Stimulated activated CD4-positive, alpha-beta T cell treated with anti-CD3 and anti-CD28 coated beads, Interleukin-12 subunit alpha, Interleukin-12 subunit beta, amount 100 ng/mL, for 4 hours (primary cell): Measurements from ENCODE around the gene ATP8A1.

Experiments
- DNase-seq: peaks from one replicate; pipeline ENCODE4 v3.0.0-alpha.2; 2020

Gene ATP8A1

DNA sequence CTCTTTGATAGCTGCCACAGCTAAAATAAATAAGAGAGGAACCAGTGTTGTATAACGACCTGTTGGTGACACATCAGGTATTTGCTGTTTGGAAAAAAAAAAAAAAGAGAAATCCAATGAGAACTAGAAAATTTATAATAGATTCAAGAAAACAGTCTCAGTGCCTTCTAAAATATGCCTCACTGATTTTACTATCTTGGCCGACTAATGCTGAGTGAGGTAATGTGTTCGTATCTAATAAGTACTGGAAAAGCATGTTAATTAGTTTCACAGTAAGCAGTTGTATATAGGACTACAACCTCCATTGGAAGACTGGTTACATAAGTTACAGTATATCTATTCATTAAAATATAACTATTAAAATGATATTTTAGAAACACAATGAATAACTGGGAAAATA lies 32.4 kb downstream of the ATP8A1 start:
- DNase-seq = no peak

DNA sequence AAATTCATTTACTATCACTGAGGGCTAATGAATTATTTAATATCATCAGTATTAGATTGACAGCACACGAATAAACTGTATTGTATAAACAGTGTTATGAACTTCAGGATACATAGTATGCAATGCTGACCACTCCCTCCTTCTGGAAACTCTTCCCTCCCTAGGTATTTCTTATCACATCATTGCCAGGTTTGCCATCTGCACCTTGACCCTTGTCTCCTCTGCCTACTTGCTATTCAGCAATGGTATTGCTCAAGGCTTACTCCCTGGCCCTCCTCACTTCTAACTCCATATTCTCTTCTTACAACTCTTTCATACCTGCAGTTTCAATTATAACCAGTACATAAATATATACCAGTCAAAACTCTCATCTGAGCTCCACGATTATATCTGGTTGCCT lies 38.9 kb downstream of the ATP8A1 start:
- DNase-seq = no peak

DNA sequence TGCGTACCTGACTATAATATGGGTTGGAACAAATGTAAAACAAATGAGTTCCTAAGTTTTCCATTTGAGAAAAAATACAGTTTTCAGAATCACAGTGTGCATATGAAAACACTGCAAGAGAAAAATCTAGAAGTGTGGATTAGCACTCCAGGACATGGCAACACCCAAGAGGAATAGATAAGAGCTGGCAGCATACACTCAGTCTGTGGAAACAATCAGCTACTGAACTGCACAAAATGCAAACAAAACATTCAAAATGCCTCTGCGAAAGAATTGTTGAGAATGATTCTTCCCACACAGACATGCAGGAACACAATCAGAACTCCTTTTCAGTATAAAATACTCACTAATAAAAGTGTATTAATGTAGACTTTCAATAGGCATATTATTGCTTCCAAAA lies 39.9 kb downstream of the ATP8A1 start:
- DNase-seq = no peak

DNA sequence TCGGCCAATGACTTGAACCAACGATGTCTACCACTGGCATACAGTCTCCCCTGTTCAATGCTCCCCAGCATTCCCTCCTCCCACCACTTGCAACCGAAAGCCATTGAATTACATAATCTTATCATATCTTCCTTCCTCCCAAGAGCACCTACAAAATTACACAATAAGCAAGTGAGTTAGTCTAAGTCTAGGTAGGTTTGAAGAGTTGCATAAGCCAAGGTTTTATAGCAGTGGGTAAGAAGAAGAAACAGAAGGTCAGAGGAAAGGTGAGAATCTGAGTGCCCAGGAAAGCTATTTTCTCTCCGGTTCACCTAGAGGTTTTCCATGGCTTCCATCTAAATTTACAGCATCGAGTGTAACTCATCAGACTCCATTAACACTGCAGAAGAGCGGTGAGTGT lies 40.3 kb downstream of the ATP8A1 start:
- no peak for DNase-seq

DNA sequence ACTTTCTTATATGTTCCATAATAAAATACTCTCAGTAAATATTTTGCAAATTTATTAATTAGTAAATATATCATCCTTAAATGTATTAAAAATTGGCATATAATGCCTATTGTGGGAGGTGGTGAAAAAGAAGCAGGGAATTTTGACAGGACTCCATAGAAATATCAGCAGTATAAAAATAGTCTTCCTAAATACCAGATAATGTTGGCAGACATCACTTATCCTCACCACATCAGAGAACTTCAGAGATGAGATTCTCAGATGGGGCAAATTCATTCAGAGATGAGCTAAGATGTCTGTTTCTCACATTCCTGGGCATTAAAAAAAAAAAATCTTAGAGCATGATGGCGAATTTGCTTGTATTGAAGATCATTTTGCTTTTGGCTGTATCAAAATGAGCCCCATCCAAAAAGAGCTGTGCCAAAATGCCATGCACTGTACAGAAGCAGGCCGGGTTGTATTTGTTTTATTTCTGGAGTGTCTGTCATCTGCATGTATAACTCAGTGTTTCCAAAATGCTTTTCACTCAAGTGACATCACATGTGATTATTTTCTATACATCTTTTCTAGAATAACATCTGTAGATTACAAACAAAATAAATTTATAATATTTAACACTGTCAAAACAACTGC lies 41.7 kb downstream of the ATP8A1 start:
- DNase-seq = no peak

DNA sequence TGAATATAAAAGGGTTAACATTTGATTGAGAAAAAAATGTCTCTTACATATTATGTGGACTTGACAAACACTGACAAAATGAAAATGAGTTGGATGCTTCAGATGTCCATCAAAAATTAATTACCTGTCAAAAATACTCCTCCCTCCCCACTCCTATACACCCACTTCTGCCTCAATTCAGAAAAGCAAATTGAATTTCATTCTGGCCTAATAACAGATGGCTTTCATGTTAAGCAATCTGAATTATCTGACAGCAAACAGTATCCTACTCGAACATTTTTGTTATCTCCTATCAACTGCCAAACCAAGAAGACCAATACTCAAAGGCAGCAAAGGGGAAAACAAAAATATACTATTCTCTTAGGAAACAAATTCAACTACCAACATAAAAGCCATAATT lies 44.0 kb downstream of the ATP8A1 start:
- DNase-seq = no peak

DNA sequence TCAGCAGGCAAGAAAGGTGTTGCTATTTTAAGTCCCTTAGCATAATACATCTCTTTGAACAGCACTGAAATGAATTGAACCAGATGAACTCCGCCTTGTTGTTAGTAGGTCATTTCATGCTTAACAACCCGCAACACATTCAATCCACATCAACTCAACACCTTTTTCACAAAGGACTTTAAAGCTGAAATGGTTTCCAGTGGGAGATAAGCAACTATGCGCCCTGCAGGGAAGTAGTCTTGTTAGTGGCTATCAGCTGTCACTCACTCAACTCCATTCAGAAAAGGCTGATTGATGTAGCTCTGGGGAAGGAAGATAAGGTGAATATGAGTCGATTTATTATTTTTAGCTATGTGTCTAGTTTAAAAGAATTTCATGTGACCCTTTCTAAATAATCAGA lies 46.0 kb downstream of the ATP8A1 start:
- DNase-seq = no peak

DNA sequence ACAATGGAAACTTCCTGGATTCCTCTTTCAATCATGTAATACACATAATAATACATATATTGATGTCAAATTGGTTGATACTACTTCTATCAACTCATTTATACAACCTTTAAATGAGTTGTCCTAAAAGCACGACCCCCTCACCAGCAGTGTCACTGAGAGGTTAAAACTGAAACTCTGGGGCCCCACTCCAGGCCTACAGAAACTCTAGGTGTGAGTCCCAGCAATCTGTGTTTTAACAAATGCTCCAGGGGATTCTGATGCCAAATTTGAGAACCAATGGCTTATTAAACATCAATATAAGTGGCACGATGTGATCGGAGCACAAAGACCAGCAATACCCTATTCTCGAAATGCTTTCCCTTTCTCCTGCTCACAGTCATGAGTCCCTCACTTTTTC lies 47.9 kb downstream of the ATP8A1 start:
- DNase-seq = no peak

DNA sequence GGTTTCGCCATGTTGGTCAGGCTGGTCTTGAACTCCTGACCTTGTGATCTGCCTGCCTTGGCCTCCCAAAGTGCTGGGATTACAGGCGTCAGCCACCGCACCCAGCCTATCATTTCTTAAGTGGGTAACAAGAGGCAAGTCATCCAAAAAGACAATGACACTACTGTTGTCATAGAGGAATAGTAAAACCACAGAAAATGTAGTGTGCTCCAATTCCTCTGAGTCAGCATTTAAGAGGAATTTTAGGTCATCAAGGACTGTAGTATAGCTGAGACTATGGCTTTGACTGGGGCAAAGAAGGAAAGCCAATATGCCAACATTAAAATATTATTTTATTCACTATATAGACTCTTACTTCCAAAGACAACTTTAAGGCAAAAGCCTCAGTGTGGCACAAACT lies 48.4 kb downstream of the ATP8A1 start:
- DNase-seq = no peak

DNA sequence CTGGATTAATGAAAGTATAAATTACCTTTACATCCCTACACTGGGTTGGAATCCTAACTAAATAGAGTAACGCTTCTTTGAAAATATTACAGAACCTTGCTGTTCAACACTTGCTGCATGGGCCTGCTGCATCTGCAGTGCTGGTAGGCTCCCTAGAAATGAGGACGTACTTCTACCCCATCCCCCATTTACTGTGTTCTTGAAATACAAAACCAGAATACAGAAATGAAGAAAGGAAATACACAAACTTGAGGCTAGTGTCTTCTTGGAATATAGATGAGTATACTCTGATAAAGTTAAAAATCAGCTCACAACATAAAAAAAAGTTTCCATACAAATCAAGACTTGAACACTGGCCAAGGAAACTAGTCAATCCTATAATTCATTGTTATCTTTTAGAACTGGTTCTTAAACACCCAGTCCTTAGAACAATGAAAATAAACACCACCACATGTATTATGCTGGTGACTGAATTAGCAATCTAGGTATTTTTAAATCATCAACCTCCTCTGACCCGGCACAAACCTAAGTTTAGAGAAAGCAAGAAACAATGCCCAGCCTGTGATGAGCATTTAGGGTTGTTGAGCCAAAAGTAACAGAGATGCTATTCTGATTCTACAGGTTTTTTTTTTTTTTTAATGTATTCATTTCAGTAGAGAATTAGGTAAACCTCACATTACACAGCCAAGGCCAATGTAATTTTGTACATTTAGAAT lies 49.7 kb downstream of the ATP8A1 start:
- DNase-seq = no peak

DNA sequence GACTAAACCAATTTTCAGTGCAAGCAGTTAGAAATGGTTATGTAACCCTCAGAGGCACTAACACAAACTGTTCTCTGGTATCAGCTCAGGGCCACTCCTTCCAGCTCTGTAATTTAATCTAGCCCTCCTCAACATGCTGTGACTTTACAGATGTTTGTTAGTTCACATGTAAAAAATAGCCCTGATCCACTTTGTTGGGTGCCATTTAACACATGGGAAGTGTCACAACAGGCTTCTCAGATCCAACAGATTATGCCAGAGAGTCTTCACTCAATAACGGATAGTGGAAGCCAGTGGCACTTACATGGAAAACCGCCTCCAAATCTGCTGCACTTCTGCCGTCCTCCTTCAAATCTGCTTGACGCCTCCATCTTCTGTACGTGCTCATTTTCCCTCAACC lies 51.6 kb downstream of the ATP8A1 start:
- DNase-seq = no peak

DNA sequence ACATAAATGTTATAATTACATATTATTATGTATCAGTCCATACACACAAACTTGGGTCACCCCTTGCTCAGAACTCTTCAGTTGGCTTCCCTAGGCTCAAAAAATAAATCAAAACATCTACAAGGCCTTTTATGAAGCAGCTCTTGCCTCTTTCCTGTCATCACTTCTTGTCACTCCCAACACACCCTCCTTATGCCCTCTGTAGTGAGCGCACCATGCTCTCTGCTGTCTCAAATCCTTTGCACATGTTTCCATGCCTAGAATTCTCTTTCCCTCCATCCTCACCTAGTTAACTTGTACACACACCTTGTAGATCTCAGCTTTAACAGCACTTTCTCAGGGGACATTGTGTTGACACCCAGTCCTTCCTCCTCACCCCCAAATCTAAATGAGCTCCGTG lies 53.0 kb downstream of the ATP8A1 start:
- DNase-seq = no peak

DNA sequence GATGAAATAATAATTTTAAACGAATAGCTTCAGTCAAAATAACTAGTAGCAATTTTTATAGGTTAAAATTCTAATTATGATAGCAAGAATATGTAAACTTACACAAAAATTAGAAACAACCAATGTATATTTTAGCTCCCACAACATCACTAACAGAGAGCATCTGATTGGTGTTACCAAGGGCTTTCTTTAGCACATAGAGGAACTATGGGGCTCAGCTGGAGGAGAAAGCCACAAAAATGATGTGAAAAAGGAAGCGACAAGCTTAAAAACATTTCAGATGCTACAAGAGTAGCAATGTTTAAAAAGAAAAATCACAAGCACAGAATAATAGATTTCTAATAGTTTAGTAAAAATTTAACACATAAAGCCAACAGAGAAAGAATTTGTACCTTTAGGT lies 56.3 kb downstream of the ATP8A1 start:
- no peak for DNase-seq

DNA sequence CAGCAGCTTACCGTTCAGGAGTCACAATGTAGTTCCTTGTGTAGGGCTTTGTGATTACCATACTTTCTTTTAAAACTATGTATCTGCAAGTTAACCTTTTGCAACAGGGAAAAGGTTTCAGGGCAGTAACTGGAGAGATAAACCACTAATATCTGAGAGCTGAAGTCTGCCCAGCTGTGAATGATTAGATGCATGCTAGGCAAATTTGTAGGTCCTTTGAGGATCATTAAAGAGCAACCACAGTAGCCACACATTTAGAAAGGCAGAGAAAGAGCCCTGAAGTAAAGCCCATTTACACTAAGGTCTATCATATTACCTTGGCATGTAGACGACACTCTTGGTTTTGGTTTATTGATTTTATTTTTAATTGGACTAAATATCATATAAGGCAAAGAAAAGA lies 60.0 kb downstream of the ATP8A1 start:
- DNase-seq = no peak

DNA sequence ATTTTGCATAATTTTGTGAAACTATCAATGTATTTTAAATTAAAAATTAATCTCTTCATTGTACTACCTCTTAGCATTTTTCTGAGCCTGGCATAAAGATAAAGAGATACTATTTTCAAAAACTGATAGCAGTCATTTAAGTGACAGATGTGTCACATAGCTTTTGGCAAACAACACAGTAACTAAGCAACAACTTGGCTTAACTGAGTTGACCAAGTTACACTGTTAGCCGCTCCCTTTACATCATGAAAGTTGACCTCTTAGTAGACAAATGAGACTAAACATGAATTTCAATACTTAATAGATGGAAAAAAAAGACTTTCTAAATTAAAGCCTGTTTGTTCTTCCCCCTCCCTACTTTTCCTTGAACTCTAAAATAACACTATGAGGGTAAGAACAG lies 62.0 kb downstream of the ATP8A1 start:
- no peak for DNase-seq

DNA sequence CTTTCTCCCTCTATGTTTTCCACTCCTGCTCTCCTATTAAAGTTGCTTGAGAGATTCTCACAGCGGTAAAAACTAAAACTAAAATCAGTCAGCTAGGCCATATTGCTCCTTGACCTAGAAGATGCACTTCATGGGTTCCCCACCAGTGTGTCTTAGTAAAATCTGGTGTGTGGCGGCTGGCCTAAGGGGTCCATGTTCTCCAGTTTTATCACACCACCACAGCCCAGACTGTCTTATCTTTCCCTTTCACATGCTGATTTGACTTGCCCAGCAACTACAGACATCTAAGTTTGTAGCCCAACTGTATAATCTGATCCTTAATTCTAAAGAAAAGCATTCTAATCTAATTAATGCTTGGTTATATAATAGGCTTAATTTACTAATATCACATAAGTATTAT lies 68.0 kb downstream of the ATP8A1 start:
- DNase-seq = no peak

DNA sequence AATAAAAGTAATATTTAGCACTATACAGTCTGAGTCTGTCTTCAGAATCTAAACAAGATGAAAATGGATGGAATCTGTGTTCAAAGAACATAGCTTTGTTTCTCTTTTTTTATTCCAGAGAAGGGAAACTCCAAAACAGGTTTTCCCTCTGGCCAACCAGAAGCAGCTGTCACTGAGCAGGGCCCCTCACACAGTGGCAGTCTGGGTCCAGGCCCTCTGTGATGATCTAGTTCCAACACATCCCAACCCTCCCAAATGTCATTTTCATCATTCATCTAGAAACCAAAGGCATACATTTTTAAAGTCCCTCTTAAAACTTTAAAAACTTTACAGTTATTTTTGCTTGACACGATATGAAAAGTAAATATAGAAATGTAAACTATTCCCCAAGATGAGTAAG lies 70.1 kb downstream of the ATP8A1 start:
- DNase-seq = no peak

DNA sequence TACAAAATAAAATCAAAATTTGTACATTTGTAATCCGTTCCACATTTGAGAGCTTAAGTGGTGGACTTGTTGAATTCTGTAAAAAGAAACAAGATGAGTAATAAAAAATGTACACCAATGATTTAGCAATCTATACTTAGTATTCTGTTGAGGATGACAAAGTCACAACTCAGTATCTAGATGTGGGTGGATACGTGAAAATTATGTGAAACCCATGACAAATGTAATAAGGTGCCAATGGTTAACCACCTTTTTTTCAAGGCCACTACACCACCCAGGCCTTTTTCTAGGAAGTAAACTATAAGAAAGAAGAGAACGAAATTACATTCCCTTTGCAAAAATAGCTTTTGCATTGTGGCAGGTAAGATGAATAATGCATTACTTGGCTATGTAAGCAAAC lies 77.0 kb downstream of the ATP8A1 start:
- DNase-seq = no peak

DNA sequence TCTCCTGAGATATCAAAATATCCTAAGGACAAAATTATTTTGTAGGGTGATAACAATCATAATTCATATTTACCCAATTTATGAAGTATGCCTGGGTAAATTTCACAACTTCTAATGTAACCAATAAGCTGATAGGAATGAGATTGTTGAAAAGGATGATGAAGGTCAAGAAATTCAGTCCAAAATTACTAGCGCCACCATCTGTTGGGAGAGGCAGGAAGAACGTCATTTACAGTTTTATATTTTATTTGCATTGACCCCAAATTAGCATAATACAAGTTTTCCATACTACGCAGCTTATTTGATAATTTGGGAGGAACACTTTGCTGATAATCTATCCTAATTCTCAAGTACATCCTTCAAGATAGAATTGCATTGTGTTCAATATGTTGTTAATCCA lies 78.7 kb downstream of the ATP8A1 start:
- no peak for DNase-seq

DNA sequence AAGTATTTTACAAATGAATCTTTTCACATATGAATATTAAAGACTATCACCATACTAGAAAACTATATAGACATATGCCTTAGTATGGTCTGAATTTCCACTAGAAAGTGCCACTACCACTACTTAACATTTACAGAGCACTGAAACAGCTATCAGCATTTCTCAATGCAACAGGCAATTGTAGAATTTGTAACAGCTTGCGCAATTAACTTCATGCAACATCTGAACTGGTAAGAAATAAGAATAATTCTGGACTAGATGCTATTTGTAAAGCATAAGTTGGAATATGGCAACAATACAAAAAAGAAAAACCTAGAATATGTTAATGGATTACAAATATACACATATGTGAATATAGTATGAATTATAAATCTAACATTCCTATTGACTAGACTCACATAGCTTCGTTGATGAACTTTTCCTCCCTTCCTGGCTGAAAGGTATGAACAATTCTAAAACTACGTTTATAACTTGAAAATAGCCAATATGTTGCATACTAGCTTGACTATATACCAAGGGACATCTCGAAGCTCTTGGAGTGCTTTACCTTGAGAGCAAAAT lies 82.0 kb downstream of the ATP8A1 start:
- no peak for DNase-seq

DNA sequence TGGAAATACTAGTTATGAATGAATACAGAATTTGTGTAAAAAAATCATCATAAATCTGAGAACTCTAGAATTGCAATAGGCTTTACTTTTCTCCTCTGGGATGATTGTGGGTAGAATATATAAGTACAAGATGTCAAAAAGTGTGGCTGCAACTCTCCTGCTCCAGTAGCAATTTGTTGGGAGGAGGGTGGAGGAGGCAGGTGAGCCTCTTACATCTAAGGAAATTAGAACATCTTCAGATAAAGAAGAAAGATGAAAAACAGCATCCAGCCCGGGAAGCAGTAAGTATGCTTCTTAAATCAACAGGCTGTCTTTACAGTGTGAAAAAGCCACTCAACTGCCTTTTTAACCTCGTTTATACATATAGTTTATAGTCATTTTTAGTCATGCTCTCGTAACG lies 83.7 kb downstream of the ATP8A1 start:
- DNase-seq = no peak

DNA sequence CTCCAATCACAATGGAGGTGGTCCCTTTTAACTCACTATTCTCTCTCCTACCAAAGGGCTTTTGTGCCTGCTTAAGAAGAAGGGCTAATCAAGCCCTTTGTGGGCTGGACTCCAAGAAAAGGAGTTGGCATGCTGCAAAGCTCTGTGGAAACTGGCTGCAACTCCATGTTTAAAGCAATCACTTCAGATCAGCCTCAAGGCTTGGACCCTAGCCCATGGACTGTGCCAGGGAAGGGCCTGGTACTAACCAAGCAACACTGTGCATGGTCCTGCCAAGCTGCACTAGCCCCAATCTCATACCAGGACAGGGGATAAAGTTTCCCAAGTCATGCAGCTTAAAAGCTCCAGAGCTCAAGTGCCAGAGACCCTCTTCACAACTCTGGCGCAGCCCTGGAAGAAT lies 86.7 kb downstream of the ATP8A1 start:
- no peak for DNase-seq

DNA sequence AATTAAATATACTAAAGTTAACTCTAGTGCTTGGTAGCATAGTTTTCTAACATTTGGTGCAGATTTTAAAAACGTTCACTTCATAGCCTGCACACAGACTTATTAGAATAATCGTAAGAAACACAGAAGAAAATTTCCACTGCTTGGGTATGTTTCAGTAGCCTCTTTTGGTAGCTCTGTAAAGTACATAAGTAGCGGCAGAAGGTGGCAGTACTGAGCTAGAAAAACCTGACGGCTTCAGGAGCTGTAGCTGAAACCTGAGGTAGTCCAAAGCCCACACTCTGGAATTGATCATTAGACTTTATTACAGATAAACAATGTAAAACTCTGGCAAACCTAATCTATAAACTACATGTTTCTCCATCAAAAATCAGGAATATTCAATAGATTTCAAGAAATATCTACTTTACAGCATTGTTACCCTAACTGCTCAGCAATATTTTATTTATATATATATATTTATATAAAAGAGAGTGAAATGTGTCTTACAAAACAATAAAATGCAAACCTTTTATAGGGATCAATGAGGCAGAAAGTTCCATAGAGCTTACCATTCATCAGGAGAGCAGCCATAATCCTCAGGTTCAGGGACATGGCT lies 88.2 kb downstream of the ATP8A1 start:
- DNase-seq = peak; percentile 51

DNA sequence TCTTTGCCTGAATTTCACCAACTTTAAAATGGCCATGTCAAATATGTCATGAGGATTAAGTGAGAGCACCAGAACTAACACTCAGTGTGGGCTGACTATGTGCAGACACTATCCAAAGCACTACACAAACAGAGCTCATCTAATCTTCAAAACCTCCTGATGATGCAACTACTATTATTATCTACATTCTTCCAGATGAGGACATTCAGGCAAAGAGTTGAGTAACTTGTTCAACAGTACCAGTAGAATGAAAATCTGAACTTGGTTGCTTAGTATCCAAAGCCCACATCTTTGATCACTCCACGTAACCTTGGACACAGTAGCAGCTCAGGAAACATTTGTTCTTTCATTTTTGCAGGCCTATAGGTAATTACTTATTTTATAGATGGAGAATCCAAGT lies 90.1 kb downstream of the ATP8A1 start:
- no peak for DNase-seq

DNA sequence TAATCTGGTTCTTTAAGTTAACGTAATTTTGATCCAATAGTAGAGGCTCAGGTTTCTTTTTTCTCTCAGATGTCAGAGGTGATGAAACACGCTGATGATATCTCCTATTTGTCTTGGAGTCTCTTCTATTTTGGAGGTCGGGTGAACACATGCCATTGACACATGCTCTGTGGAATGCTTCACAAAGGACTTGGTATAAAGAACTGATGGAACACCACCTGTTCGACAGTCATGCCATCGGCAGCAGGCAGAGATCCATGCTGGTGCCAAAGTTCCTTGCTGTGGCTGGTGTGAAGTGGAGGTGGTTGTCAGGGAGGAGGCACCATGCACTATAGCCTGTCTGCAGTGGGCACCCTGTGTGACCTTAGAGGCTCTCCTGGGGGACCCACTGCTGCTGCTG lies 94.9 kb downstream of the ATP8A1 start:
- DNase-seq = no peak
